ENCODE measurements around the gene SERPINB6.

Gene SERPINB6

GRCh38 chr6:2963756-2964155 is 7.6 kb downstream of the SERPINB6 start:
- TF ChIP-seq CTCF (conservative IDR thresholded peaks at IDR 0.05): no peak

GRCh38 chr6:2962636-2963035 is 8.7 kb downstream of the SERPINB6 start:
- no peak for TF ChIP-seq CTCF (conservative IDR thresholded peaks at IDR 0.05)
- H3K27ac ChIP-seq: peak overlapping the region; percentile 90

More at GRCh38 chr6:2963756-2964155, 7.6 kb downstream of the SERPINB6 start:
- no peak overlapping the region for H3K27ac ChIP-seq

GRCh38 chr6:2962004-2962403 is 9.4 kb downstream of the SERPINB6 start:
- peak overlapping the region; percentile 90 for H3K27ac ChIP-seq

GRCh38 chr6:2961506-2961905 is 9.9 kb downstream of the SERPINB6 start:
- TF ChIP-seq CTCF (conservative IDR thresholded peaks at IDR 0.05): no peak
- peak overlapping the region; percentile 90 for H3K27ac ChIP-seq

More at GRCh38 chr6:2962004-2962403, 9.4 kb downstream of the SERPINB6 start:
- no peak for TF ChIP-seq CTCF (conservative IDR thresholded peaks at IDR 0.05)

GRCh38 chr6:2960935-2961334 is 10.4 kb downstream of the SERPINB6 start:
- no peak for TF ChIP-seq CTCF (conservative IDR thresholded peaks at IDR 0.05)
- peak overlapping the region; percentile 90 for H3K27ac ChIP-seq

GRCh38 chr6:2959909-2960719 is 11.3 kb downstream of the SERPINB6 start:
- peak overlapping the region; percentile 90 for H3K27ac ChIP-seq
- no peak for TF ChIP-seq CTCF (conservative IDR thresholded peaks at IDR 0.05)

GRCh38 chr6:2958776-2959175 is 12.6 kb downstream of the SERPINB6 start:
- no peak for TF ChIP-seq CTCF (conservative IDR thresholded peaks at IDR 0.05)
- H3K27ac ChIP-seq: peak overlapping the region; percentile 90

Data from VCaP (cell line).